G401 (cell line): ENCODE results near the gene NFATC2. TPM values are rescaled to one million over a fixed set of nuclear protein-coding genes. Genes with fewer than 3 reads are reported as not detected.
A peak's percentile ranks its signal among the peaks of the same experiment; 100 is the strongest.
"Not testable (repeated sequence)": the region's sequence is repeated elsewhere in the genome, so short reads cannot be mapped to it uniquely, and the experiment has no call there.

ENCODE experiments used
- DNase-seq: peaks from one replicate; pipeline ENCODE4 v3.0.0-alpha.2; 2015; ENCODE audit warnings: low spot score
- in situ Hi-C: cut with HindIII; loops from 2 replicates; pipeline ENCODE4 v1.10.0; 2016; ENCODE audit warnings: low sequenced_read_pairs, mixed read lengths
- total RNA-seq: library from RNA; depleted of rRNA; stranded (reverse); fragments of >200 nt; shearing (Covaris generic); gene quantifications from 2 replicates; pipeline ENCODE4 v1.2.3, GENCODE V29; 2014

Gene NFATC2
- total RNA-seq, 1 experiment from 2014 or later, result 0.95 TPM

- DNase-seq, result no peak
- in situ Hi-C loops, result no loop called here
Observed at GRCh38 chr20:51487076-51487475, 55.4 kb downstream of the NFATC2 start.

DNA sequence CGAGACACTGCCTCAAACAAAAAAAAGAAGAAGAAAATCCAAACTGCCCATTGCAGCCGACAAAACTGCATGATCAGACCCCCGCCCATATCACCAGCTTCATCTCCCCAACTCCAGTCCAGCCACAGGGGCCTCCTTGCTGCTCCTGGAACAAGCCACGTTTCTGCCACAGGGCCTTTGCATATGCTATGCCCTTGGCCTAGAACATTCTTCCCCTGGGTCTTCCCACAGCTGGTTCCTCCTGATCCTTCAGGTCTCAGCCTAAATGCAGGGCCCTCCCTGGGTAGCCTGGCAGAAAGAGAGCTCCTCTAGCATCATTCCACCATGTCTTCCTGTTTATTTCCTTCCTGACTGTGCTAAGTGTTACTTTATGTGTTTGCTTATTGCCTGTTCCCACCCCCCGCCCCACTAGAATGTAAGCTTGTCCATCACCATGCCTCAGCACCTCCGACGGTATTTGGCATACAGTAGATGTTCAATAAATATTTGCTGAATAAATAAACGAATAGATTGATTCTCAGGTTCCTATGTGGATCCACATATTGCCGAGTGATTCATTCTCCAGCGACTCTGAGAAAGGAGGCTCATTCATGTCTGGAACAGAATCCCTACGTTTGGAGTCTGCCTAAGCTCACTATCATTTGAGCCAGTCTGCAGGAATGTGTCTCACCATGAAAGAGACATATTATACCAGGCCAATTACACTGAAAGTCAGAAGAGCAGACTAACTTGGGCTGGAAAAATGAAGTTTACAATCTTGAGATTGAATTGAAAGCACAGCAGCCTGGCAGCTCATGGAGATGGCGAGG is 56.1 kb downstream of the NFATC2 start:
- in situ Hi-C loops, result no loop called here
- DNase-seq, result no peak

GRCh38 chr20:51484831-51485230 is 57.7 kb downstream of the NFATC2 start:
- DNase-seq, result no peak
- in situ Hi-C loops, result no loop called here

DNA sequence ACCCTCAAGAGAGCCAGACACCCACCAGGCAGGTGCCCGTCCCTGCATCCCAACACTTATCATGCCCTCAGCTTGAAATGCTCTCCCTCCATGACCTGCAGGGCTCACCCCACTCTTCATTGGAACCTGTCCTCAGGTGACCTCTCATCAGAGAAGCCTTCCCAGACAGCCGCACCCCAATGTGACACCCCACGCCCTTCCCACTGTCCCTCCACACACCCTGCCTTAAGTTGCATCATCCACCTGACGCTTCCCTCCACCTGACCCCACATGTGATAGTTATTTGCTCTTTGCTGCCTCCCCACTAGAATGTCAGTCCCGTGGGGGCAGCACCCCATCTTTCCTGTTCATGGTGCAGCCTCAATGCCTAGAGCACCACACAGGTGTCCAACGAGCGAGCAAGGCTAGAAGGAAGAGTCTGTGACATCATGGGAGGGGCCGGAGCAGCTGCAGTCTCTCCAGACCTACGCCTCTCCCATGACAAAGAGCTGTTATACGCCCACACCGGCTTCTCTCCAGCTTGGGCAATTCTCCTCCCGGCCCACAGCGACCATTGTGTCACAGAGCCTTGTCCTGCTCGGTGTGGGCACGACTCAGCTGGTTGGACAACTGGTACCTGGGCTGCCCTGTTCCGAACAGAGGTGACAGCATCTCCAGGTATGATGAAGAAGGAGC is 58.2 kb downstream of the NFATC2 start:
- in situ Hi-C loops, result no loop called here
- DNase-seq, result no peak

GRCh38 chr20:51482836-51483473 is 59.6 kb downstream of the NFATC2 start:
- in situ Hi-C loops, result no loop called here
- no peak for DNase-seq

DNA sequence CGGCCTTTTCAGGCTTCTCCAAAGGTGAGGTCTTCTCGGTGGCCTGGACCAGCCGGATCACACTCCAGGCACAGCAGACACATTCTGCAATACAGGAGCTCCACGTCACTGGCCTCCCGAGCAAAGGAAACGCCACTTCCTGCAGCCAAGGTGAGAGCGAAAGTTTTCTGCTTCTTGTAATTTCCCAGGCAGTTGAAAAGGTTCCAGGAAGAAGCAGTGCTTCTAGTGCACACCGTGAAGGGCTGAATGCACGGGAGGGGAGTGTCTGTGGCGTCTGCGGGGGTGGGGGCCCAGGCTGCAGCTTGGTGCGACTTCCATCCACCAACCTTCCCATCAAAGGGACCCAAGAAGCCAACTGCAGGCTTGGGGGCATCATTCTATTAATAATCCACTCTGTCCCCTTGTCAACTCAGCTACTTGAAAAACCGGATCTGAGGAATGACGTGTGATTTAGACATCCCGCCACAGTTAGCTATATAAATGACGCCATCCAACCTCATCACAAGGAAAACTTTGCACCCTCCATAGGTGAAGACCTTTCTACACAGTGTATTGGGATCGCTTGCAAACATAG is 61.1 kb downstream of the NFATC2 start:
- in situ Hi-C loops, result no loop called here
- no peak for DNase-seq

- DNase-seq, result no peak
- in situ Hi-C loops, result no loop called here
Observed at GRCh38 chr20:51480507-51481270, 61.8 kb downstream of the NFATC2 start.

DNA sequence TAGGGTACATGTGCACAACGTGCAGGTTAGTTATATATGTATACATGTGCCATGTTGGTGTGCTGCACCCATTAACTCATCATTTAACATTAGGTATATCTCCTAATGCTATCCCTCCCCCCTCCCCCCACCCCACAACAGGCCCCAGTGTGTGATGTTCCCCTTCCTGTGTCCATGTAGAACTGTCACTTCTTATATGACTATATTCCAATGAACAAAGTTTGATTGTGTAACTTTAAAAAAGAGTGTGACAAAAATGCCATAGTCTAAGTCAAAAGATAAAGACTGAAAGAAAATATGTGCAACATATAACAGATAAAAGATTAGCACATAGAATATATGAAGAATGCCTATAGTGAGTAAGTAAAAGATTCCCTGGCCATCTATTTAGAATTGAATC is 66.4 kb downstream of the NFATC2 start:
- in situ Hi-C loops, DNase-seq: not testable (repeated sequence)

DNA sequence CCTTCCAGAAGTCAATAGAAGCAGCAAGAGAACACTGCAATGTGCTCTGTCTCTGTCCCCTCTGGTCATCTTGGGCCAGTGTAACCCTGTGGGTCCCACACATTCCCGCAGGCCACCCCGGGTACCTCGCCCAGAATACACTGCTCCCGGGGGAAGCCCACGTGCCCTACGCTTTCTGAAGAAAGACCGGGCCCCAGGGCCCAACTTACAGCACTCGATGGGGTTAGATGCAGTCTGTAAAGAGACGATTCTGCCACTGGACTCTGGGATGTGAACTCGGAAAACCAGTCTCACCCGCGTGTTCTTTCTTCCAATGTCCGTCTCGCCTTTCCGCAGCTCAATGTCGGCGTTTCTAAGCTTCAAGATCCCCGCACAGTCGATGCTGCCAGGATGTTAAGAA is 68.7 kb downstream of the NFATC2 start:
- in situ Hi-C loops, result no loop called here
- no peak for DNase-seq

- in situ Hi-C loops, result no loop called here
- no peak for DNase-seq
Observed at GRCh38 chr20:51473256-51473655, 69.3 kb downstream of the NFATC2 start.

DNA sequence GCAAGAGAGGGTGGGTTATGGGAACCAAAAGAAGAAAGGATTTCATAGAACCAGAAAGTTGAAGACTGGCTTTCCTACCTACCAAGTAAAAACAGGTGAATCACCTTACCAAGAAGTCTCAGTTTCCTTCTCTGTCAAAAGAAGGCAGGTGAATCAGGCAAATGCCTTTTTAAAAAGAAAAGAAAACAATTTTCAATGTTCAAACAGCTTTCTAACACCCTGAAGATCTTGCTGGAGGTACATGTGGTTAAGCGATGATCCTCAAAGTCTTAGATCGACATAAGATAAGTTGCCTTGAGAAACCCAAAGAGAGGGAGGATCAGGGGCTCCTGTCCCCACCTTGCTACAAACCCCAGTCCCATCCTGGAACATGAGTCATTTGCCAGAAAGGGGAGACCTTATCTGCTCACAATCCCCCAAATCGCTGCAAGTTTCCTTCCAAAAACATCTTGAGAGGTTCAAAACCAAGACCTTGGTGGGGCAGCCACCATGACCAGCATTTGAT is 71.6 kb downstream of the NFATC2 start:
- in situ Hi-C loops, result no loop called here

DNA sequence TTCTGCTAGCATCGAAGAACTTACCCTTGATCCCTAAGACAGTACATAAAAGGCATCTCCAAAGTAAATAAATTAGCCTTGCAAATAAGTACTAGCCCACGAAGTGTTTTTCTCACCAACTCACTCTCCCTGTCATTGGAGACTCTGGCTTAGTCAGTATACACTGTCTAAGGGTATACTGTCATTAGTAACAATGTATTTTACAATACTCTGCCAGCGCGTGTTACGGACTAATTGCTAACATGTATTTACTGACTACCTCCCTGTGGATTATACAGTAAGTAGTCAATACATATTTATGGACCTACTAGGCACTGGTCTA is 72.1 kb downstream of the NFATC2 start:
- in situ Hi-C loops, result no loop called here
- no peak for DNase-seq

More for the DNA sequence above, 71.6 kb downstream of the NFATC2 start:
- DNase-seq, result no peak

DNA sequence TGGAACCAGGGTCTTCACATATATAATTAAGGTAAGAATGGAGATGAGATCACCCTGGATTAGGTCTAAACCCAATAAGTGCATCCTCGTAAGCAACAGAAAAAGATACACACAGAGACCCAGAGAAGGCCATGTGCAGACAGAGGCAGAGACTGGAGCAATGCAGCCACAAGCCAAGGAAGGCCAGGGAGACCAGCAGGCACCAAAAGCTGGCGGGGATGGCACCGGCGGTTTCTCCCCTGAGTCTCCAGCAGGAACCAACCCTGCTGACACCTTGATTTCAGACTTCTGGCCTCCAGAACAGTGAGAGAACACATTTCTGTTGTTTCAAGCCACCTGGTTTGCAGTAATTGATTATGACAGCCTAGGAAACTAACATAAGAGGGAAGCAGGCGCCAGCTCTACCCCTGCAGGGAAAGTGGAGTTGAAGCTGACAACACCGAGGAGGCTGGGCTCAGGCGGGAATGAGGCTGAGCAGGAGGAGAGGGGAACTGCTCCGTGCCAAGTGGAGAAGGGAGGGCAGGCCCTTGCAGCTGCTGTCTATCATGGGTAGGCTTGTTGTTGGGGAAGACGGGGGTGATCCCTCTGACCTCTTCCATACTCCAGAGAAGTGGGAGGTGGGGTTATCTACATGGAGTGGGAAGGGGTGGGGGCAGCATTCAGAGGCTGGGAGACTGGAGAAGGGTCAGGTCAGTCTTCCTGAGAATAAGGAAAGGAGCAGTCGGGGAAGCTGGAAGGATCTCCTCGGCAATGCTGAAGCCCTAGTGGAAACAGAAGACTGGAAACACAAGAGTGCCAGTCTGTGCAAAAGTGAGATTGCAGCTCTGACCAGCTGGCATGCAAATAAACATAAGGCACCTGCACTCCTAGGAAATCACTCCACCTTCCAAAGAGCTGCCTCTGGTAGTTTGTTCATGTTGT is 72.7 kb downstream of the NFATC2 start:
- peak; percentile 84 for DNase-seq

DNA sequence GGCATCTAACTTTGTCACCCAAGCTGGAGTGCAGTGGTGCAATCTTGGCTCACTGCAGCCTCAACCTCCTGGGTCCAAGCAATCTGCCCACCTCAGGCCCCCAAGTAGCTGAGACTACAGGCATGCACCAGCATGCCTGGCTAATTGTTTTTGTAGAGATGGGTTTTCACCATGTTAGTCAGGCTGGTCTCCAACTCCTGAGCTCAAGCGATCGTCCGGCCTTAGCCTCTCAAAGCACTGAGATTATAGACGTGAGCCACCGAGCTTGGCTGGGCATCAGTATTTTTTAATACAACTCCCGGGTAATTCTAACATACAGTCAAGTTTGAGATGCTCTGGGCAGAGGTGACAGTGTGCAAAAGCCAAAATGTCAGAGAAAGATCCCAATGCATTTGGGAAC is 73.5 kb downstream of the NFATC2 start:
- in situ Hi-C loops, result no loop called here
- DNase-seq, result no peak

More for the DNA sequence above, 72.7 kb downstream of the NFATC2 start:
- in situ Hi-C loops, result no loop called here

DNA sequence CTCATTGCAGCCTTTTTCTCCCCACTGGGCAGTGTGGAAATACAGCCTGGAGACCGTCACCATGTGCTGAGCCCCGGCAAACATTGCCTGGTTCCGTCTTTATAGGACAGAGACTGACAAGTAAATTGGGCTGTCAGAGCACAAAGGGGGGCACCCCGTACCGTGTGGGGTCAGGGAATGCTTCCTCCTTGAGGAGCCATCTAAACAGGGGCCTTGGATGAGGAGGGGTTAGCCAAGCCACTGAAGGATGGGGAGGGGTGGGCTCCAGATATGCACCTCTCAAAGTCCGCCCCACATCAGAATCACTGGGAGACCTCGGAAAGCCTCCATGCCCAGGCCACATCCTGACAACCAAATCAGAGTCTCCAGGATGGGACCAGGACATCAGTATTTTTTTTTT is 73.9 kb downstream of the NFATC2 start:
- in situ Hi-C loops, result no loop called here
- no peak for DNase-seq

DNA sequence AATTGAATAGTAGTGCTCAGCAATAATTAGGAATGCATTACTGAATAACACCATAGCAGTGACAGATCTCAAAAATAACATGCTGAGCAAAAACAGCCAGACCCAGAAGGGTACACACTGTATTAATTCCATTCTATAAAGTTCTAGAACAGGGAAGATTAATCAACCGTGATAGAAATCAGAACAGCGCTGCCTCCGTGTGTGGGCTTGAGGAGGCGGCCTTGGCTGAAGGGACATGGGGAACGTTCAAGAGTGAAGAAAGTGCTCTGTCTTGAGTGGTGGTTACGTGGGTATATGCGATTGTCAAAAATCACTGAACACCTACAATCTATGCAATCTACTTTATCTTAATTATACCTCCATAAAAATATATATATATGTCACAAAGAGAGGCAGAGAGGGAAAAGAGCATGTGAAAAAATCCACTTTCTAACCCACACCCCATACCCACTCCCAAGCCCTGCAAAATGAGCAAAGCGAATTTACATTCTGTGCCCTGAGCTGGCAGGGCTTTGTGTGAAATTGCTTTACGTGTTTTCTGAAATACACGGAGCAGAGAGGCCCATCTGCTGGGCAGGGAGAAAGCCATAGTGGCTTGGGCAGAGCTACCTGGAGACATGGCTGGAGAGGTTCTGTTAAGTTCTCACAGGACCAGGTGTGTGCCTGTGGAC is 74.4 kb downstream of the NFATC2 start:
- in situ Hi-C loops, result no loop called here
- DNase-seq, result no peak

- in situ Hi-C loops, result no loop called here
- no peak for DNase-seq
Observed at GRCh38 chr20:51463998-51464397, 78.5 kb downstream of the NFATC2 start.

DNA sequence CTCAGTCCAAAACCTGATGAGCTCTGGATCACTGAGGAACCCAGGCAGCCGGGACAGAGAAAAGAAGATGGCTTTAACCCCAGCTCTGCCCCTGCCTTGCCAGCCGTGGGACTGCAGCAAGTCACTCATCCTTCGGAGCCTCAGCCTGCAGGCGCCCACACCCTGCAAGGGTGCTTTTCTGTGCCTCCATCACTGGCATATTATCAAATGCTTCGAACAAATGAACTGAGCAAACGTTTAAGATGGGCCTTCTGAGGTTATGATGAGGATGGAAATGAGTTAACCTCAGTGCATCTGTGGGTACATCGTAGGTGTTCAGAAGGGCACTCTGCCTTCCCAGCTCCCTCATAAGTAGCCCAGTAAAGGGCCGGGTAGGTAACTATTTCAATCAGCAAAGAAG is 79.0 kb downstream of the NFATC2 start:
- in situ Hi-C loops, result no loop called here
- no peak for DNase-seq
